Astrocyte of the hippocampus (primary cell): ENCODE results near the gene OST4.

ENCODE experiments used
- DNase-seq: peaks from one replicate; pipeline ENCODE4 v3.0.0; 2011; ENCODE audit warnings: low read depth, low spot score

Gene OST4

GRCh38 chr2:27093430-27094352, 22.2 kb upstream of the OST4 start:
- no peak for DNase-seq

GRCh38 chr2:27092696-27093429, 21.4 kb upstream of the OST4 start:
- DNase-seq, result no peak

GRCh38 chr2:27091746-27092695, 20.6 kb upstream of the OST4 start:
- DNase-seq, result no peak

DNA sequence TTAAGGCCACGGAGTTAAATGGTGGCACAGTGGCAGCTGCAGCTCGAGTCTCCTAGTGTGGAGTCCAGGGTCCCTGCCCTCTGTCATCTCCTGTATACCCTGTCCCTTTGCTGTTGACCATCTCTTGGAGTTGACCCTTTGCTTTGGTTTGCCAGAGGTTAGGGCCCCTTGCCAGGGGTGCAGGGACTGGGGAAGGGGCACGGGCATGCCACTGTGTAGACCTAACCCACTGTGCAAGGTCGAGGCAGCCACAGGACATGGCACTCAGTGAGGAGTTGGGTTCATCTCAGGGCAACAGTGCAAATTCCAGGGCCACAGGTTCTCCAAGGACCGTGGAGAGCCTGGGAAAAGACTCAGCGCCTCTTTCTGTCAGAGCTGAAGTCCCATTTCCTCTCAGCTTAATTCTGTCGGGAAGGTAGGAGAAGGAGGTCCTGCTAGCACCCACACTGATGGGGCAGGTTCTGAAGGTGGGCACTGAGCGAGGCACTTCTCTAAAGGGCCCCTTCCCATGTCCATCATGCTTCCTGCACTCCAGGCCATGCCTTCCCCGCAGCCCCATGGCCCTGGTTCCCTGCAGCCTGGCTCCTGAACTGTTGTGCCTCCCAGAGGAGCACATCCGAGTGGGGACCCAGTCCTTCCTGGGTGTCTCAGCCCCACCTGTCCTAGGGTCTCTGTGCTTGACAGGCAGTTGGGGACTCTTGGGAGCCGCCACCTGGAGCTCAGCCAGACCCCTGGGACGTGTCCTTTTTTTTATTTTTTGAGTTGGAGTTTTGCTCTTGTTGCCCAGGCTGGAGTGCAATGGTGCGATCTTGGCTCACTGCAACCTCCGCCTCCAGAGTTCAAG, 17.9 kb upstream of the OST4 start:
- DNase-seq, result no peak

DNA sequence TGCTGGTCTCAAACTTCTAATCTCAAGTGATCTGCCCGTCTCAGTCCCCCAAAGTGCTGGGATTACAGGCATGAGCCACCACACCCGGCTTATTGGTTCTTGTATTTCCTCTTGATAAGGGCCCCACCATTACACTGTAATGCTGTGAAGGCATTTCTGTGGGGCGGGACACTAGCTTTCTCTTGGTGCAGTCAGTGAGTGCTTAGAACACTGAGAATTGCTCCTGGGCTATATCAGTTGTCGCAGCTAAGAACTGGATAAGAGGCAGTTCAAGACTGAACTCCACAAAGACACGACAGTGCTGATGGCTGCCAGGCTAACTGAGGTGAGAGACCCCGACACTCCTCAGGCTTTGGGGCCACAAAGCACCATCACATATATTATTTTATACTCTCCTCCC, 17.2 kb upstream of the OST4 start:
- no peak for DNase-seq

DNA sequence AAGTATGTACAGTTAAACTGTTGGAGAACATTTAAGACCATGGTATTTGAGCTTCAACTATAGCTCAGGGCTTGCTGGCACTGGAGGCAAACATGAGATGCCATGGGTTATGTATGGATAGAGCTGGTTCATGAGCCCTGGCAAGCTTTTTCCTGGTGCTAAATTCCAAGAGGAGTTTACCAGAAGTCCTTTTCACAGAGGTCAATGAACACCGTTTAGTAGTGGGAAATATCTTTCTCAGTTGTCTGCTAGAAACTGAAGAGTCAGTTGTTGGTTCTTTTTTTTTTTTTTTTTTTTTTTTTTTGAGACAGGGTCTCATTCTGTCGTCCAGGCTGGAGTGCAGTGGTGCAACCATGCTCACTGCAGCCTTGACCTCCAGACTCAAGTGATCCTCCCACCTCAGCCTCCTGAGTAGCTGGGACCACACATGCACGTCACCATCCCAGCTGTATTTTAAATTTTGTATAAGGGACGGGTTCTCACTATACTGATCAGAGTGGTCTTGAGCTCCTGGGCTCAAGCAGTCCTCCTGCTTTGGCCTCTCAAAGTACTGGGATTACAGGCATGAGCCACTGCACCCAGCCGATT, 16.5 kb upstream of the OST4 start:
- DNase-seq, result no peak

DNA sequence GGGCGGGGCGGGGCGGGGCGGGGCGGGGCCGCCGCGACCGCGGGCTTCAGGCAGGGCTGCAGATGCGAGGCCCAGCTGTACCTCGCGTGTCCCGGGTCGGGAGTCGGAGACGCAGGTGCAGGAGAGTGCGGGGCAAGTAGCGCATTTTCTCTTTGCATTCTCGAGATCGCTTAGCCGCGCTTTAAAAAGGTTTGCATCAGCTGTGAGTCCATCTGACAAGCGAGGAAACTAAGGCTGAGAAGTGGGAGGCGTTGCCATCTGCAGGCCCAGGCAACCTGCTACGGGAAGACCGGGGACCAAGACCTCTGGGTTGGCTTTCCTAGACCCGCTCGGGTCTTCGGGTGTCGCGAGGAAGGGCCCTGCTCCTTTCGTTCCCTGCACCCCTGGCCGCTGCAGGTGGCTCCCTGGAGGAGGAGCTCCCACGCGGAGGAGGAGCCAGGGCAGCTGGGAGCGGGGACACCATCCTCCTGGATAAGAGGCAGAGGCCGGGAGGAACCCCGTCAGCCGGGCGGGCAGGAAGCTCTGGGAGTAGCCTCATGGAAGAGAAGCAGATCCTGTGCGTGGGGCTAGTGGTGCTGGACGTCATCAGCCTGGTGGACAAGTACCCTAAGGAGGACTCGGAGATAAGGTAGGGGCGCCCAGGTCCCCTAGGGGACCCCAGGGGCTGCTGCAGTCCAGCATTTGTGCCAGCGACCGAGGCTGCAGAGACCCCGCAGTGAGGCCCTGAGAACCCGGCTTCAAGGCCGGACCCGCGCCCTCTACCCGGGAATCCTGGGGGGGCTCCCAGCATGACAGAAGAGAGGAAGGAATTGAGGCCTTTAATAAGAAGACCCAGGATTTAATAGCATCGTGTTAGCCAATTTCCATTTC, 15.5 kb upstream of the OST4 start, which contains the start of gene KHK:
Gene KHK, plus strand, starts transcription at position 49 of the 870 bp plus-strand sequence. Its CDS starts 488 bp downstream, at position 537.
- DNase-seq, result peak; percentile 36

DNA sequence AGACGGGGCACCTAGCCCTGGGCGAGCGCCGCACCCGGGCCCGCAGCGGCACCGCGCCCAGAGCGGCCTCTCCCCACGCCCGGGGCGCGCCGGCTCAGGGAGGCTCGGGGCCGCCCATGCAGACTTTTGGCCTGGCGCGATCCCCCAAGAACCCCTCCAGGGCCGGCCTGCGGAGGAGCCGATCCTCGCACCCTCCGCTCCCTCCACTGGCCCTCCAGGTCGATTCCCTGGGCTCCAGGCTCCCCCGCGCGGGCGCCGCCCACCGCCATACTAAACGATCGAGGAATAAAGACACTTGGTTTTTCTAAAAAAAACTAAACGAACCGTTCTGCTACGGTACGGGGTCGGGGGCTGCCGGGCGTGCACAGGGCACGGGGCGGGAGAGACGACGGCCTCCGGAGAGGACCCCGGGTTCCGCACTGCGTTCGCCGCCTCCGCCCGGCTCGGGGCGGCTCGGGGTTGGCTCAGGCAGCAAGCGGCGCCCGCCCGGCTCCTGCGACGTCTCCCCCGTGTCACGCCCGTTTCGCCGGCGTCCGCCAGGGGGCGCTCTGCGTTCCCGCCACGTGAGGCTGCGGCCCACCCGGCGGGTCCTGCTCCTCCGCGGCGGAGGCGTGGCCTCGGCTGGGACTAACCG, 14.8 kb upstream of the OST4 start:
- peak; percentile 99 for DNase-seq

DNA sequence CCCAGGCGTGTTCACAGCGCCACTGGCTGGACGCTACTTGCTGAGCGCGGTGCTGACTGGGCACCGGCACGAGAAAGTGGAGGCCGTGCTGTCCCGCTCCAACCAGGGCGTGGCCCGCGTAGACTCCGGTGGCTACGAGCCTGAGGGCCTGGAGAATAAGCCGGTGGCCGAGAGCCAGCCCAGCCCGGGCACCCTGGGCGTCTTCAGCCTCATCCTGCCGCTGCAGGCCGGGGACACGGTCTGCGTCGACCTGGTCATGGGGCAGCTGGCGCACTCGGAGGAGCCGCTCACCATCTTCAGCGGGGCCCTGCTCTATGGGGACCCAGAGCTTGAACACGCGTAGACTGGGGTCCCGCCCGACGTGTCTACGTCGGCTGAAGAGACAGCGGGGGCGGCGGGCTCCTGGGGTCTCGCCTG, 14.2 kb upstream of the OST4 start:
- DNase-seq, result peak; percentile 87

GRCh38 chr2:27085062-27085672, 13.7 kb upstream of the OST4 start:
- no peak for DNase-seq

- DNase-seq, result no peak
These were observed 13.0 kb upstream of the OST4 start for GRCh38 chr2:27084297-27085061.

GRCh38 chr2:27083410-27084296, 12.2 kb upstream of the OST4 start:
- no peak for DNase-seq

DNA sequence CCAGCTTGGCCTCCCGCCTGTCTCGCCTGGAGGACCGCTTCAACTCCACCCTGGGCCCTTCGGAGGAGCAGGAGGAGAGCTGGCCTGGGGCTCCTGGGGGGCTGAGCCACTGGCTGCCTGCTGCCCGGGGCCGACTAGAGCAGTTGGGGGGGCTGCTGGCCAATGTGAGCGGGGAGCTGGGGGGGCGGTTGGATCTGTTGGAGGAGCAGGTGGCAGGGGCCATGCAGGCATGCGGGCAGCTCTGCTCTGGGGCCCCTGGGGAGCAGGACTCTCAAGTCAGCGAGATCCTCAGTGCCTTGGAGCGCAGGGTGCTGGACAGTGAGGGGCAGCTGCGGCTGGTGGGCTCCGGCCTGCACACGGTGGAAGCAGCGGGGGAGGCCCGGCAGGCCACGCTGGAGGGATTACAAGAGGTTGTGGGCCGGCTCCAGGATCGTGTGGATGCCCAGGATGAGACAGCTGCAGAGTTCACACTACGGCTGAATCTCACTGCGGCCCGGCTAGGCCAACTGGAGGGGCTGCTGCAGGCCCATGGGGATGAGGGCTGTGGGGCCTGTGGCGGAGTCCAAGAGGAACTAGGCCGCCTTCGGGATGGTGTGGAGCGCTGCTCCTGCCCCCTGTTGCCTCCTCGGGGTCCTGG, 11.4 kb upstream of the OST4 start:
- DNase-seq, result no peak

DNA sequence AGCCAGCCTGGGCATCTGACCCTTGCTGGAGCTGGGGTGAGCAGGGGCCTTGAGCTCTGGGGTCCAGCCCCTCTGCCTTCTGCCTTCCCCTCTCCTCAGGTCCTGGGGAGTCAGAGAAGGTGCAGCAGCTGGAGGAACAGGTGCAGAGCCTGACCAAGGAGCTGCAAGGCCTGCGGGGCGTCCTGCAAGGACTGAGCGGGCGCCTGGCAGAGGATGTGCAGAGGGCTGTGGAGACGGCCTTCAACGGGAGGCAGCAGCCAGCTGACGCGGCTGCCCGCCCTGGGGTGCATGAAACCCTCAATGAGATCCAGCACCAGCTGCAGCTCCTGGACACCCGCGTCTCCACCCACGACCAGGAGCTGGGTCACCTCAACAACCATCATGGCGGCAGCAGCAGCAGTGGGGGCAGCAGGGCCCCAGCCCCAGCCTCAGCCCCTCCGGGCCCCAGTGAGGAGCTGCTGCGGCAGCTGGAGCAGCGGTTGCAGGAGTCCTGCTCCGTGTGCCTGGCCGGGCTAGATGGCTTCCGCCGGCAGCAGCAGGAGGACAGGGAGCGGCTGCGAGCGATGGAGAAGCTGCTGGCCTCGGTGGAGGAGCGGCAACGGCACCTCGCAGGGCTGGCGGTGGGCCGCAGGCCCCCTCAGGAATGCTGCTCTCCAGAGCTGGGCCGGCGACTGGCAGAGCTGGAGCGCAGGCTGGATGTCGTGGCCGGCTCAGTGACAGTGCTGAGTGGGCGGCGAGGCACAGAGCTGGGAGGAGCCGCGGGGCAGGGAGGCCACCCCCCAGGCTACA, 10.7 kb upstream of the OST4 start:
- no peak for DNase-seq

DNA sequence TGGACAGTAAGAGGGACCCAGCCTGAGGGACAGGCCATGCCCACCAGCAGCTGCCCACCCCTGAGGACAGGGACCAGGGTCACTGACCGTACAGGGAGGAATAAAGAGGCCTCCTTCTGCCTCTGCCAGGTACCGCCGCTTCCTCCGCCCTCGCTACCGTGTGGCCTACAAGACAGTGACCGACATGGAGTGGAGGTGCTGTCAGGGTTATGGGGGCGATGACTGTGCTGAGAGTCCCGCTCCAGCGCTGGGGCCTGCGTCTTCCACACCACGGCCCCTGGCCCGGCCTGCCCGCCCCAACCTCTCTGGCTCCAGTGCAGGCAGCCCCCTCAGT, 9.1 kb upstream of the OST4 start:
- DNase-seq, result no peak

- no peak for DNase-seq
These were observed 8.7 kb upstream of the OST4 start for GRCh38 chr2:27080140-27080469.
